ENCODE results near the gene SGSM2.
A peak's percentile ranks its signal among the peaks of the same experiment; 100 is the strongest.

Gene SGSM2

DNA sequence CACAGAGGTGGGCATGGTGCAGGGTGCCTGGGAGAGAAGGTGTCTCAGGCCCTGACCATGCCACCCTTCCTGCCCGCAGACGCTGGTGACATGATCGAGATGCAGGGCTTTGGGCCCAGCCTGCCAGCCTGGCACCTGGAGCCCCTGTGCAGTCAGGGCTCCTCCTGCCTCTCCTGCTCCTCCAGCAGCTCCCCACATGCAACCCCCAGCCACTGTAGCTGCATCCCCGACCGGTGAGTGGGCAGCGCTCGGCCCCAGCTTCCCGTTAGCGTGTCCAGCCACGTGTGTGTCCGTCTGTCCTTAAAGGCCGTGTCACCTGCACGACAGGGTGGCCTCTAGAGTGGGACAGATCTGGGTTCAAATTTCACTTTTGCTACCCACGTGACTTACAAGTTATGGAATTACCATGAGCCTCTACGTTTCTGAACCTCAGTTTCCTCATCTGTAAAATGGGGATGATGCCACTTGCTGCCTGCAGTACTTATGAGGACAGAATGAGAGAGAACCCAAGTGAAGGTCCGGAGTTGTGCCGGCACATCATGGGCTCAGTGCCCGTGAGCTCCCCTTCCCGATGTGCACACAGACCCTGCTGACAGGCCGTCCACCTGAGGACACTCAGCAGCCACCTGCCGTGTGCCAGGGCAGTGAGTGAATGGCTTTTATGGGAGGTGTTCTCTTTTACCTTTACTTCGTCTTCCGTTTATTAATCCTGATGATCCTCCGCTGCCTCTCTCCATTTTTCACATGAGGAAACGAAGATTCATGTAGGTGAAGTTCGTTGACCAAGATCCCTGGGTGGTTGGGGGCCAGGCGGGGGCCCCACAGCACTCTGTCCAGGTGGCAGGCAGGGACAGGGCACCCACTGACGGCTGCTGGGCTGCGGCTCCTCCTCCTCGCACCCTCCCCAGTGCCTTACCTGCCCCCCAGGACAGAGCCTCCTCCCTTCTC lies 34.2 kb downstream of the SGSM2 start:
- no peak for DNase-seq
- TF ChIP-seq, protein P1, sequence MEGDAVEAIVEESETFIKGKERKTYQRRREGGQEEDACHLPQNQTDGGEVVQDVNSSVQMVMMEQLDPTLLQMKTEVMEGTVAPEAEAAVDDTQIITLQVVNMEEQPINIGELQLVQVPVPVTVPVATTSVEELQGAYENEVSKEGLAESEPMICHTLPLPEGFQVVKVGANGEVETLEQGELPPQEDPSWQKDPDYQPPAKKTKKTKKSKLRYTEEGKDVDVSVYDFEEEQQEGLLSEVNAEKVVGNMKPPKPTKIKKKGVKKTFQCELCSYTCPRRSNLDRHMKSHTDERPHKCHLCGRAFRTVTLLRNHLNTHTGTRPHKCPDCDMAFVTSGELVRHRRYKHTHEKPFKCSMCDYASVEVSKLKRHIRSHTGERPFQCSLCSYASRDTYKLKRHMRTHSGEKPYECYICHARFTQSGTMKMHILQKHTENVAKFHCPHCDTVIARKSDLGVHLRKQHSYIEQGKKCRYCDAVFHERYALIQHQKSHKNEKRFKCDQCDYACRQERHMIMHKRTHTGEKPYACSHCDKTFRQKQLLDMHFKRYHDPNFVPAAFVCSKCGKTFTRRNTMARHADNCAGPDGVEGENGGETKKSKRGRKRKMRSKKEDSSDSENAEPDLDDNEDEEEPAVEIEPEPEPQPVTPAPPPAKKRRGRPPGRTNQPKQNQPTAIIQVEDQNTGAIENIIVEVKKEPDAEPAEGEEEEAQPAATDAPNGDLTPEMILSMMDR (IDR thresholded peaks at IDR 0.05), result no peak
- no peak overlapping the region for H3K27ac Mint-ChIP-seq
- peaks cover 21% of the 10 kb centered on the region for H3K4me1 Mint-ChIP-seq
- no peaks in the 10 kb centered on the region for H3K9me3 Mint-ChIP-seq
- H3K36me3 Mint-ChIP-seq (ENCODE audit: low read depth), result peaks cover 7% of the 10 kb centered on the region
- no peak overlapping the region for H3K4me3 Mint-ChIP-seq
- H3K27me3 Mint-ChIP-seq (ENCODE audit: low read depth, poor library complexity), result peaks cover 3% of the 10 kb centered on the region

DNA sequence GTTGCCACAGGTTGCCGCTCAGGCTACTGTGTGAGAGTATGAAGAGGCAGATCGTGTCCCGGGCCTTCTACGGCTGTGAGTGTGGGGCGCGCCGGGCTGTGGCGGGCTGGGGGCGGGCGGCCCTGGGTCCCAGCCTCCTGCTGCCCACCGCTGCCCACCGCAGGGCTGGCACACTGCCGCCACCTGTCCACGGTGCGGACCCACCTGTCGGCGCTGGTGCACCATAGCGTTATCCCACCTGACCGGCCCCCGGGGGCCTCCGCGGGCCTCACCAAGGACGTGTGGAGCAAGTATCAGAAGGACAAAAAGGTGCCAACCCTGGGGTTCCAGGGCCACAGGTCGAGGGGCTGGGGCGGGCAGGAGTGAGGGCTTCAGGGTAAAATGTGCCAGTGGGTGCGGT lies 34.9 kb downstream of the SGSM2 start:
- Mint-ChIP-seq H3K27me3 (ENCODE audit: low read depth, poor library complexity) (peaks cover 3% of the 10 kb centered on the region), H3K27ac (no peak overlapping the region), H3K4me3 (no peak overlapping the region), H3K36me3 (ENCODE audit: low read depth) (peaks cover 13% of the 10 kb centered on the region), H3K9me3 (no peaks in the 10 kb centered on the region), H3K4me1 (peaks cover 14% of the 10 kb centered on the region)
- TF ChIP-seq, protein P1 (IDR thresholded peaks at IDR 0.05), result no peak
- no peak for DNase-seq

DNA sequence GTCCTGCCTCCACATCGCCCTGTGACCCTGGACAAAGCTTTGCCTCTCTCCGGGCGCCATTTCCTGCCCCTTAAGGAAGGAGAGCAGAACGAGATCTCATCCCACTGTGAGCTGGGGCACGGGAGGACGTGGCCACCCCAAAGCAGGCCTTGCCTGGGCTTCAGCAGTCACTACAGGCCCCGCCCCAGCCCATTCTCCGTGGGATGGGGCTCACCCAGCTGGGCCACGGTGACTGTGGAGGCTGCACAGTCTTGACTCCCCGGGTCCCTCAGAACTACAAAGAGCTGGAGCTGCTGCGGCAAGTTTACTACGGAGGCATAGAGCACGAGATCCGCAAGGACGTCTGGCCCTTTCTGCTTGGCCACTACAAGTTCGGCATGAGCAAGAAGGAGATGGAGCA lies 35.4 kb downstream of the SGSM2 start:
- Mint-ChIP-seq H3K4me3 (no peak overlapping the region), H3K27ac (no peak overlapping the region), H3K9me3 (no peaks in the 10 kb centered on the region), H3K27me3 (ENCODE audit: low read depth, poor library complexity) (peaks cover 3% of the 10 kb centered on the region), H3K4me1 (peaks cover 13% of the 10 kb centered on the region), H3K36me3 (ENCODE audit: low read depth) (peaks cover 13% of the 10 kb centered on the region)
- TF ChIP-seq, protein P1 (IDR thresholded peaks at IDR 0.05), result no peak
- DNase-seq, result no peak

DNA sequence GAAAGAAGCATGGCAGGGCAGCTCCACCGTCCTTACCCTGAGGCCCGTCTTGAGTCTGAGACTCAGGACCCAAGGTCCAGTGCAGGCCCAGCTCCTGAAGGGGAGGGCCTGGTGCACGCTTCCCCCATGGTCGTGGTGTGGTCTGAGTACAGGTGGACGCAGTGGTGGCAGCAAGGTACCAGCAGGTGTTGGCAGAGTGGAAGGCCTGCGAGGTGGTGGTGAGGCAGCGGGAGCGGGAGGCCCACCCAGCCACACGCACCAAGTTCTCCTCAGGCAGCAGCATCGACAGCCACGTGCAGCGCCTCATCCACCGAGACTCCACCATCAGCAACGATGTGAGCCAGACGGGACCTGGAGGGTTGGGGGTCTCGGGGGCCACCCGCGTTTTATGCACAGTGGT lies 35.9 kb downstream of the SGSM2 start:
- H3K4me1 Mint-ChIP-seq, result peaks cover 13% of the 10 kb centered on the region
- peaks cover 3% of the 10 kb centered on the region for H3K27me3 Mint-ChIP-seq (ENCODE audit: low read depth, poor library complexity)
- no peak for DNase-seq
- no peaks in the 10 kb centered on the region for H3K9me3 Mint-ChIP-seq
- H3K4me3 Mint-ChIP-seq, result no peak overlapping the region
- no peak overlapping the region for H3K27ac Mint-ChIP-seq
- H3K36me3 Mint-ChIP-seq (ENCODE audit: low read depth), result peaks cover 13% of the 10 kb centered on the region
- TF ChIP-seq, protein P1 (IDR thresholded peaks at IDR 0.05), result no peak

DNA sequence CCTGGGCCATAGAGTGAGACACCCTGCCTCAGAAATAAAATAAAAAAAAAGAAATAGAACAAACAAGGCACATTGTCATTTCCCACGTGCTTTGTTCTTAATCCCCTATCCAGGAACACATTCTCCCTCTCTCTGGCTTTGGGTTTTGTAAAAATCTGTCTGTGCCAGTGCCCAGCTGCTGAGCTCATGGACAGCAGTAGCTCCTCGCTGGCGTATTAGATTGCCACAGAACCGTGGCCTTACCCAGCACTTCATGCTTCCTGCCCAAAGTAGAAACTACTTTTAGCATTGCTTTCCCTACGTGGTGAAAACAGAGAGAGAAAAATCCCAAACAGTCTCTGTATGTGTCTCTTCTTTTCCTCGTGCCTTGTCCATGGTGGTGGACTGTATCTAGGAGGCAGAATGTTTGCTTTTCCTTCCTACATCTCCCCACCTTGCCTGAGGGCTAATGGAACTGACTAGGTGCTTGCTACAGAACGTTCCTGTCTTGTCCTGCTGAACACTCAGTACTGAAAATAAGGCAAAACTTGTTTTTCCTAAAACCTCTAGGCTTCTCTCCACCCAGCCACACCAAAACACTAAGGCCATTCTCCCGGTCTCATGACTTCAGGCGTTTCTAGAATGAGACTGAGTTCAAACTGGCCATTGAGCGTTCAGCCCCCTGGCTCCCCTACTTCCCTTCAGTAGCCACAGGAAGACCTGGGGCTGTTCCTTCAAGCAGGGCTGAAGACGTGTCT lies 37.4 kb downstream of the SGSM2 start:
- Mint-ChIP-seq H3K36me3 (ENCODE audit: low read depth) (peaks cover 13% of the 10 kb centered on the region), H3K4me1 (peaks cover 18% of the 10 kb centered on the region), H3K9me3 (no peaks in the 10 kb centered on the region), H3K27ac (peak overlapping the region; percentile 9), H3K27me3 (ENCODE audit: low read depth, poor library complexity) (peaks cover 3% of the 10 kb centered on the region), H3K4me3 (no peak overlapping the region)
- DNase-seq, result no peak
- TF ChIP-seq, protein P1 (IDR thresholded peaks at IDR 0.05), result no peak

Data from nephron progenitor cell (in vitro differentiated cells).